ENCODE measurements around the gene C3orf49.

C3orf49 gene

GRCh38 chr3:63847718-63848450, 28.8 kb downstream of the C3orf49 start:
- Histone ChIP-seq H3K4me3 (ENCODE audit: low read length) (no peak overlapping the region), H3K9me3 (ENCODE audit: control insufficient read depth, insufficient read depth, low read length) (no peaks in the 10 kb centered on the region), H3K36me3 (ENCODE audit: control insufficient read depth, insufficient read depth, low read length) (no peaks in the 10 kb centered on the region), H3K27me3 (ENCODE audit: control insufficient read depth, insufficient read depth, low read length) (no peaks in the 10 kb centered on the region), H3K4me1 (ENCODE audit: control insufficient read depth, insufficient read depth, low read length) (peaks cover 5% of the 10 kb centered on the region; the same call in 1 of the 2 replicates), H3K27ac (ENCODE audit: low read length) (no peak overlapping the region)
- WGBS (ENCODE audit: insufficient coverage, insufficient read length): no CpG with 5 or more reads among the region's 1 CpG
- no peak for DNase-seq (ENCODE audit: low read depth, low spot score)

- DNase-seq (ENCODE audit: low read depth, low spot score): no peak
- H3K27ac ChIP-seq (ENCODE audit: low read length): no peak overlapping the region
- no CpG with 5 or more reads among the region's 4 CpGs for WGBS (ENCODE audit: insufficient coverage, insufficient read length)
Observed at GRCh38 chr3:63849175-63849574, 30.1 kb downstream of the C3orf49 start.

GRCh38 chr3:63851287-63851686, 32.2 kb downstream of the C3orf49 start:
- no CpG with 5 or more reads among the region's 3 CpGs for WGBS (ENCODE audit: insufficient coverage, insufficient read length)

More at GRCh38 chr3:63849175-63849574, 30.1 kb downstream of the C3orf49 start:
- H3K36me3 ChIP-seq (ENCODE audit: control insufficient read depth, insufficient read depth, low read length): no peaks in the 10 kb centered on the region
- H3K4me1 ChIP-seq (ENCODE audit: control insufficient read depth, insufficient read depth, low read length): peaks cover 5% of the 10 kb centered on the region; the same call in 1 of the 2 replicates
- H3K9me3 ChIP-seq (ENCODE audit: control insufficient read depth, insufficient read depth, low read length): no peaks in the 10 kb centered on the region
- no peaks in the 10 kb centered on the region for H3K27me3 ChIP-seq (ENCODE audit: control insufficient read depth, insufficient read depth, low read length)
- H3K4me3 ChIP-seq (ENCODE audit: low read length): no peak overlapping the region

GRCh38 chr3:63853106-63853505, 34.0 kb downstream of the C3orf49 start:
- H3K27me3 ChIP-seq (ENCODE audit: control insufficient read depth, insufficient read depth, low read length): no peaks in the 10 kb centered on the region
- no peak overlapping the region for H3K27ac ChIP-seq (ENCODE audit: low read length)
- WGBS (ENCODE audit: insufficient coverage, insufficient read length): no CpG with 5 or more reads among the region's 4 CpGs
- DNase-seq (ENCODE audit: low read depth, low spot score): no peak
- H3K4me1 ChIP-seq (ENCODE audit: control insufficient read depth, insufficient read depth, low read length): peaks cover 5% of the 10 kb centered on the region; the same call in 1 of the 2 replicates
- no peaks in the 10 kb centered on the region for H3K9me3 ChIP-seq (ENCODE audit: control insufficient read depth, insufficient read depth, low read length)
- no peaks in the 10 kb centered on the region for H3K36me3 ChIP-seq (ENCODE audit: control insufficient read depth, insufficient read depth, low read length)
- H3K4me3 ChIP-seq (ENCODE audit: low read length): no peak overlapping the region

More at GRCh38 chr3:63851287-63851686, 32.2 kb downstream of the C3orf49 start:
- DNase-seq (ENCODE audit: low read depth, low spot score): no peak
- H3K36me3 ChIP-seq (ENCODE audit: control insufficient read depth, insufficient read depth, low read length): no peaks in the 10 kb centered on the region
- peaks cover 5% of the 10 kb centered on the region; the same call in 1 of the 2 replicates for H3K4me1 ChIP-seq (ENCODE audit: control insufficient read depth, insufficient read depth, low read length)
- H3K4me3 ChIP-seq (ENCODE audit: low read length): no peak overlapping the region
- no peaks in the 10 kb centered on the region for H3K27me3 ChIP-seq (ENCODE audit: control insufficient read depth, insufficient read depth, low read length)
- H3K9me3 ChIP-seq (ENCODE audit: control insufficient read depth, insufficient read depth, low read length): no peaks in the 10 kb centered on the region
- no peak overlapping the region for H3K27ac ChIP-seq (ENCODE audit: low read length)

GRCh38 chr3:63855333-63855940, 36.3 kb downstream of the C3orf49 start:
- Histone ChIP-seq H3K9me3 (ENCODE audit: control insufficient read depth, insufficient read depth, low read length) (no peaks in the 10 kb centered on the region), H3K27me3 (ENCODE audit: control insufficient read depth, insufficient read depth, low read length) (no peaks in the 10 kb centered on the region), H3K27ac (ENCODE audit: low read length) (no peak overlapping the region), H3K4me1 (ENCODE audit: control insufficient read depth, insufficient read depth, low read length) (no peaks in the 10 kb centered on the region; the same call in 1 of the 2 replicates), H3K36me3 (ENCODE audit: control insufficient read depth, insufficient read depth, low read length) (no peaks in the 10 kb centered on the region), H3K4me3 (ENCODE audit: low read length) (no peak overlapping the region)
- no peak for DNase-seq (ENCODE audit: low read depth, low spot score)
- no CpG with 5 or more reads among the region's 1 CpG for WGBS (ENCODE audit: insufficient coverage, insufficient read length)

GRCh38 chr3:63857311-63857710, 38.2 kb downstream of the C3orf49 start:
- H3K4me3 ChIP-seq (ENCODE audit: low read length): no peak overlapping the region
- no CpG with 5 or more reads among the region's 2 CpGs for WGBS (ENCODE audit: insufficient coverage, insufficient read length)
- no peak for DNase-seq (ENCODE audit: low read depth, low spot score)
- H3K27ac ChIP-seq (ENCODE audit: low read length): no peak overlapping the region
- H3K27me3 ChIP-seq (ENCODE audit: control insufficient read depth, insufficient read depth, low read length): no peaks in the 10 kb centered on the region
- H3K4me1 ChIP-seq (ENCODE audit: control insufficient read depth, insufficient read depth, low read length): peaks cover 2% of the 10 kb centered on the region; the same call in 1 of the 2 replicates
- no peaks in the 10 kb centered on the region for H3K36me3 ChIP-seq (ENCODE audit: control insufficient read depth, insufficient read depth, low read length)
- H3K9me3 ChIP-seq (ENCODE audit: control insufficient read depth, insufficient read depth, low read length): no peaks in the 10 kb centered on the region

- no peaks in the 10 kb centered on the region for H3K27me3 ChIP-seq (ENCODE audit: control insufficient read depth, insufficient read depth, low read length)
- H3K9me3 ChIP-seq (ENCODE audit: control insufficient read depth, insufficient read depth, low read length): no peaks in the 10 kb centered on the region
- DNase-seq (ENCODE audit: low read depth, low spot score): no peak
- peaks cover 4% of the 10 kb centered on the region; the same call in 1 of the 2 replicates for H3K4me1 ChIP-seq (ENCODE audit: control insufficient read depth, insufficient read depth, low read length)
- H3K36me3 ChIP-seq (ENCODE audit: control insufficient read depth, insufficient read depth, low read length): no peaks in the 10 kb centered on the region
- H3K4me3 ChIP-seq (ENCODE audit: low read length): no peak overlapping the region
- WGBS (ENCODE audit: insufficient coverage, insufficient read length): no CpG with 5 or more reads among the region's 3 CpGs
- no peak overlapping the region for H3K27ac ChIP-seq (ENCODE audit: low read length)
Observed at GRCh38 chr3:63860776-63861175, 41.7 kb downstream of the C3orf49 start.

GRCh38 chr3:63861306-63861705, 42.2 kb downstream of the C3orf49 start:
- no peaks in the 10 kb centered on the region for H3K36me3 ChIP-seq (ENCODE audit: control insufficient read depth, insufficient read depth, low read length)
- peak; percentile 22 for DNase-seq (ENCODE audit: low read depth, low spot score)
- no peaks in the 10 kb centered on the region for H3K9me3 ChIP-seq (ENCODE audit: control insufficient read depth, insufficient read depth, low read length)
- no peak overlapping the region for H3K27ac ChIP-seq (ENCODE audit: low read length)
- no CpG with 5 or more reads among the region's 5 CpGs for WGBS (ENCODE audit: insufficient coverage, insufficient read length)
- peaks cover 4% of the 10 kb centered on the region; the same call in 1 of the 2 replicates for H3K4me1 ChIP-seq (ENCODE audit: control insufficient read depth, insufficient read depth, low read length)
- H3K4me3 ChIP-seq (ENCODE audit: low read length): no peak overlapping the region
- H3K27me3 ChIP-seq (ENCODE audit: control insufficient read depth, insufficient read depth, low read length): no peaks in the 10 kb centered on the region

- DNase-seq (ENCODE audit: low read depth, low spot score): no peak
- H3K27ac ChIP-seq (ENCODE audit: low read length): no peak overlapping the region
- no peaks in the 10 kb centered on the region for H3K36me3 ChIP-seq (ENCODE audit: control insufficient read depth, insufficient read depth, low read length)
- H3K4me1 ChIP-seq (ENCODE audit: control insufficient read depth, insufficient read depth, low read length): peaks cover 4% of the 10 kb centered on the region; the same call in 1 of the 2 replicates
- H3K9me3 ChIP-seq (ENCODE audit: control insufficient read depth, insufficient read depth, low read length): no peaks in the 10 kb centered on the region
- peak overlapping the region; percentile 55; the same call in 1 of the 2 replicates for H3K4me3 ChIP-seq (ENCODE audit: low read length)
- H3K27me3 ChIP-seq (ENCODE audit: control insufficient read depth, insufficient read depth, low read length): no peaks in the 10 kb centered on the region
- WGBS (ENCODE audit: insufficient coverage, insufficient read length): 100% methylated on average over 2 of the region's 5 CpGs
Observed at GRCh38 chr3:63862804-63863149, 43.7 kb downstream of the C3orf49 start.

- no peak within 1 kb of the TSS for H3K27ac ChIP-seq (ENCODE audit: low read length)
- no CpG with 5 or more reads among the region's 98 CpGs for WGBS (ENCODE audit: insufficient coverage, insufficient read length)
- H3K4me3 ChIP-seq (ENCODE audit: low read length): peak within 1 kb of the TSS; percentile 94
- H3K36me3 ChIP-seq (ENCODE audit: control insufficient read depth, insufficient read depth, low read length): no peaks in the 10 kb centered on the region
- DNase-seq (ENCODE audit: low read depth, low spot score): no peak
- peaks cover 4% of the 10 kb centered on the region; the same call in 1 of the 2 replicates for H3K4me1 ChIP-seq (ENCODE audit: control insufficient read depth, insufficient read depth, low read length)
- H3K27me3 ChIP-seq (ENCODE audit: control insufficient read depth, insufficient read depth, low read length): no peaks in the 10 kb centered on the region
- H3K9me3 ChIP-seq (ENCODE audit: control insufficient read depth, insufficient read depth, low read length): no peaks in the 10 kb centered on the region
Observed at GRCh38 chr3:63863150-63864007, 44.3 kb downstream of the C3orf49 start, which contains the start of the genes ATXN7 and THOC7. Gene ATXN7 (plus strand): TSS chr3:63863867. CDS start chr3:63912599, 48,732 bp downstream. Gene THOC7 (minus strand): TSS chr3:63863805. CDS start chr3:63863790, 15 bp downstream.
